AG10803 (cell line): ENCODE results near the gene NELL1.

Source experiments
- DNase-seq: peaks from one replicate; pipeline ENCODE4 v3.0.0; 2010; ENCODE audit warnings: low read depth
- H3K4me3 ChIP-seq: 2 replicates; pipeline ENCODE4 v1.5.1; 2011; ENCODE audit warnings: mild to moderate bottlenecking, low read length, control low read depth
- TF ChIP-seq, protein P1 (sequence below): conservative IDR thresholded peaks from 2 replicates; pipeline ENCODE4 v1.5.1; 2011; ENCODE audit warnings: mild to moderate bottlenecking, low read length, control low read depth, inconsistent platforms

The NELL1 gene

DNA sequence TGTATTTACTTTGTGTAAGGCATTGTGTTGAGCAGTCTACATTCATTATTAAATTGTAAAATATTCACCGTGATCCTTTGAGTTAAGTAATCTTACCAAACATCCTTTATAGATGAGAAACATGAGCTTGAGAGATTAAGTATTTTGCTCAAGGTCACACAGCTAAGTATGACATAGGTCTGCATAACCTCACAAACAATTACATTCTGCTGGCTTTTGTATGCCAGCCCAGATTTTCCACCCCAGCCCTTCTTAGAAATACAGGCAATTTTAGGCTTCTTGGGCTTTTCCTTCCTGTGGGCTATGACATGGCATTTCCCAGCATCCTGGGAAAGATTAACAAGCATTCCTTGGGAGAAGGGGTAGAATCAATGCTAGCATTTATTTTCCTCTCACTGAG, 357.3 kb downstream of the NELL1 start:
- H3K4me3 ChIP-seq = no peak overlapping the region
- TF ChIP-seq, protein P1, sequence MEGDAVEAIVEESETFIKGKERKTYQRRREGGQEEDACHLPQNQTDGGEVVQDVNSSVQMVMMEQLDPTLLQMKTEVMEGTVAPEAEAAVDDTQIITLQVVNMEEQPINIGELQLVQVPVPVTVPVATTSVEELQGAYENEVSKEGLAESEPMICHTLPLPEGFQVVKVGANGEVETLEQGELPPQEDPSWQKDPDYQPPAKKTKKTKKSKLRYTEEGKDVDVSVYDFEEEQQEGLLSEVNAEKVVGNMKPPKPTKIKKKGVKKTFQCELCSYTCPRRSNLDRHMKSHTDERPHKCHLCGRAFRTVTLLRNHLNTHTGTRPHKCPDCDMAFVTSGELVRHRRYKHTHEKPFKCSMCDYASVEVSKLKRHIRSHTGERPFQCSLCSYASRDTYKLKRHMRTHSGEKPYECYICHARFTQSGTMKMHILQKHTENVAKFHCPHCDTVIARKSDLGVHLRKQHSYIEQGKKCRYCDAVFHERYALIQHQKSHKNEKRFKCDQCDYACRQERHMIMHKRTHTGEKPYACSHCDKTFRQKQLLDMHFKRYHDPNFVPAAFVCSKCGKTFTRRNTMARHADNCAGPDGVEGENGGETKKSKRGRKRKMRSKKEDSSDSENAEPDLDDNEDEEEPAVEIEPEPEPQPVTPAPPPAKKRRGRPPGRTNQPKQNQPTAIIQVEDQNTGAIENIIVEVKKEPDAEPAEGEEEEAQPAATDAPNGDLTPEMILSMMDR = no peak
- no peak for DNase-seq

DNA sequence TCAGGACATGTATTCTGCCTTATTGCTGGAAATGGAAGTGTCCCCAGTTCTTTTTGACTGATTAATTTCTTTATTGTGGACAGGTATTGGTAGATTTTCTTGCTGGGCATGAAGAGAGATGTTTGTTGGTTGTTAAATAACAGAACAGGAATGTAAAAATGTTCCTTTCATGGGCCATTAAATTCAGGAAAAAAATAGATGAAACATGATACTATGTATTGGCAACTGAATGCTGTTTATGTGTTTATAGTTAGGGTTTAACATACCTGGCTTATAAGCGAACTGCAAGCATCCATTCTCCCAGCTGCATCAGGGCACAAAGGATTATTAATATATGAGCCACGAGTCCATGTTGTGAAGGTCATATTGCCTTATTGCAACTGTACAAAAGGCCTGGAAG, 368.5 kb downstream of the NELL1 start:
- DNase-seq = no peak
- H3K4me3 ChIP-seq = no peak overlapping the region
- TF ChIP-seq, protein P1 = no peak

DNA sequence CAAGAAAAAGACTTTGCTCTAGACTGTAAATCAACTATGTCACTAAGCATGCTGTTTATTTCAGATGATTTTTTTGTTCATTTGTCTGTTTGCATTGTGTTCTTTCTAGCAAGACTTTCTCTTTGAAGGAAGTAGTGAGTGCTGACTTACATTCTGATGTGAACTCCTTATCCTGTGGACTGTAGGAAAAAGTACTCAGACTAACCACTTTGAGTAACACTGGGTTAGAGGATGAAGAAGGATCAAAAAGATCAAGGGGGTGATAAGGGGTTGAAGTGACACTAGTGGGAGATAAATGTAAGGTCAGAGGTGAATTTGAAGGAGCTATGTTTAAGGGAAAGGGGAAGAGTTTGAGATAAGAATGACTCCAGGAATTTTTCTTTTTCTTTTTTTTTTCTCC, 369.4 kb downstream of the NELL1 start:
- H3K4me3 ChIP-seq = no peak overlapping the region
- TF ChIP-seq, protein P1 = no peak
- DNase-seq = no peak

DNA sequence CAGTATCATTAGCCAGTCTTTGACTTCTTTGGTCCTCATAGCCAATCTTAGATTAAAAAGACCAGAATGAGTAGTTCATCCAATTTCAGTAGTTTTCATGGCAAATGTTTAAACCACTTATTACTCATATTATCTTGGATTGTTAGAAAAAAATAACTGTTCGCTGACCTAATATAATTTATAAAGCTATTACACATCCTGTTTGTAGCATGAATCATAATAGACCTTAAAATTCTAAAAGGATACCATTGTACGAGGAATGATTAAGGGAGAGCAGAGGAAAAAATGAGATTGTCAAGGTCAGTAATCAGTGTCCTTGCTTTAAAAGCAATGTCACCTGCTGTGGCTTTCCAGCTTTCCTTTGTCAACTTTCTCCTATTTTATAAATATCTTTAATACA, 371.2 kb downstream of the NELL1 start:
- no peak overlapping the region for H3K4me3 ChIP-seq
- TF ChIP-seq, protein P1 = no peak
- no peak for DNase-seq

DNA sequence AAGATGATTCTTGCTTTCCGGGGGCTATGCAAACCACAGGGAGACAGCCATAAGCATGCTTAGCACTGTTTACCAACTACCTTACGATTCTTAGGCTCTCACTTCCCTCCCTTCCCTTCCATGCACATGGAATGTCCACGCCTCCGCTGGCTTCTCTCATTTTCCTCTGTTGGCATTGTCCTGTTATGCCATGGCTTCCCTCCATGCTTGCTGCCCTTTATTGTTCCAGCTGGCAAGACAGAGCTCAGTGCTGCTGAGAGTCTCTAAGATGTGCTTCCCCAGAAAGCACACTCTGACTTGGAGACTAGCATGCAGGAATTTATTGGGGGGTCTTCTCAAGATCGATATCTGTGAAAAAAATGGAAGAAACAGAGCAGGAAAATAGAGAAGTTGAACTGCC, 379.2 kb downstream of the NELL1 start:
- no peak for DNase-seq
- H3K4me3 ChIP-seq = no peak overlapping the region
- TF ChIP-seq, protein P1 = no peak

DNA sequence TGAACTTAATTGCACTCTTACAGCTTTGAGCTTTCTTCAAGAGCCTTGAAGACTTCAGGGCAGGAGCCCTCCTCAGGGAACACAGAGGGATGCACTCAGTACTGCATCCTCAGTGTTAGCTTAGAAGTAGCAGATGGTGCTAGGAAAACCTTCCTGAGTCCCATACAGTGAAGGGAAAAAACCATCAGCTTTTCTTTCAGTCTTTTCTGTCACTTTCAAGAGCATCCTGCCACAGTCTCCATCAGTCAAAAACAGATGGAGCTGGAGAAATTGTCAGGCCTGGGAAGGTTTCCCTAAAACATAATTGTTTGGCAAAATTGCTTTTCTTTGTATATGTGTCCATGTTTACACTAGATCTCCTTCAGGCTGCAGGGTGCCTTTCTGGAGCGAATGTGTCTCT, 384.1 kb downstream of the NELL1 start:
- TF ChIP-seq, protein P1 = no peak
- no peak overlapping the region for H3K4me3 ChIP-seq
- no peak for DNase-seq

DNA sequence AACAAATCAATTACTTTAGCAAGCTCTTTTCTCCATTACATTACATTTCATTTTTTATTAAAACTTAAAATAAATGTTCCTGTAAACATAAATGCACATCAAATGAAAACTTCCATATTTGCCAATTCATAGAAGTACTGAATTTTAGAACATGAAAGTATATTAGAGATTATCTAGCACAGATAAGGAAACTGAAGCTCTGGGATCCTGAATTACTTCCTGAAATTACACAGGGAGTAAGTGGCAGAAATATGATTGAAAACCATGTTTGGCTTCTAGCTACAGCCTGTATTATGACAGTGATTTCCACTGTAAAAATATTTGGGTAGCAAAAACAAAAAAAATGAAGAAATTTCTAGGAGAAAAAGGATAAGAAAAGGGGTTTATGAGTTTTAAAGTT, 387.3 kb downstream of the NELL1 start:
- no peak for DNase-seq
- TF ChIP-seq, protein P1 = no peak
- no peak overlapping the region for H3K4me3 ChIP-seq
